IMR-90 (cell line): Measurements from ENCODE around the gene TBL3. TPM values are rescaled to one million over a fixed set of nuclear protein-coding genes. Genes with fewer than 3 reads are reported as not detected.

Experiments used
- ATAC-seq: fragments of 200-7000 bp; cut with Tn5 transposase; 2 replicates; pipeline ENCODE4 v1.9.1; 2020; ENCODE audit warnings: low read depth, mild to moderate bottlenecking, moderate library complexity
- BruUV-seq: library from RNA; stranded (reverse); fragments of 400-500 nt; replicated peaks from 2 replicates; lab custom pipeline; 2021; lab: Mats Ljungman, UMichigan
- CTCF ChIA-PET: fragments of 300-600 bp; formaldehyde crosslinking; extraction: SDS; loops from one replicate; lab custom pipeline; 2021; ENCODE audit warnings: antibody characterized with exemption; lab: Yijun Ruan, JAX
- POLR2A ChIA-PET: fragments of 300-600 bp; sonication (Branson Sonifier 250); formaldehyde crosslinking; loops from one replicate; lab custom pipeline; 2022; ENCODE audit warnings: antibody characterized with exemption; ENCODE audit not compliant: unreplicated experiment; lab: Charles Lee
- DNase-seq: peaks from one replicate; pipeline ENCODE4 v3.0.0; 2013
- H2AFZ ChIP-seq: replicated peaks from 2 replicates; pipeline ENCODE3; 2013; ENCODE audit warnings: low read length, mild to moderate bottlenecking; ENCODE audit not compliant: poor library complexity
- H2AK5ac ChIP-seq: 2 replicates; pipeline ENCODE4 v1.6.1; 2013; ENCODE audit warnings: low read depth, low read length, inconsistent platforms
- H2AK9ac ChIP-seq: replicated peaks from 2 replicates; pipeline ENCODE3; 2013; ENCODE audit warnings: mild to moderate bottlenecking, low read depth, low read length, moderate library complexity; ENCODE audit not compliant: poor library complexity
- H2BK120ac ChIP-seq: 2 replicates; pipeline ENCODE4 v1.6.1; 2013; ENCODE audit warnings: low read depth, low read length, inconsistent platforms
- H2BK15ac ChIP-seq: 3 replicates; pipeline ENCODE4 v1.6.1; 2013; ENCODE audit warnings: low read depth, low read length, inconsistent platforms
- H2BK20ac ChIP-seq: 2 replicates; pipeline ENCODE4 v1.6.1; 2013; ENCODE audit warnings: low read depth, mild to moderate bottlenecking, inconsistent platforms, low read length, moderate library complexity
- H2BK5ac ChIP-seq: 2 replicates; pipeline ENCODE4 v1.6.1; 2013; ENCODE audit warnings: mild to moderate bottlenecking, low read depth, low read length, inconsistent platforms; ENCODE audit not compliant: poor library complexity, severe bottlenecking
- H3K14ac ChIP-seq: replicated peaks from 2 replicates; pipeline ENCODE4 v1.6.1; 2013; ENCODE audit warnings: low read depth, low read length, inconsistent platforms
- H3K18ac ChIP-seq: 2 replicates; pipeline ENCODE4 v1.6.1; 2013; ENCODE audit warnings: low read depth, low read length, control low read depth
- H3K23ac ChIP-seq: 2 replicates; pipeline ENCODE4 v1.6.1; 2013; ENCODE audit warnings: low read depth, low read length, inconsistent platforms
- H3K27ac ChIP-seq: 2 replicates; pipeline ENCODE4 v1.5.1; 2013; ENCODE audit warnings: mild to moderate bottlenecking, control low read depth, low read length; ENCODE audit not compliant: insufficient read depth
- H3K27me3 ChIP-seq: 2 replicates; pipeline ENCODE4 v1.6.1; 2013; ENCODE audit warnings: low read length; ENCODE audit not compliant: control insufficient read depth, insufficient read depth
- H3K36me3 ChIP-seq: 2 replicates; pipeline ENCODE4 v1.6.1; 2013; ENCODE audit warnings: low read length, mixed read lengths; ENCODE audit not compliant: control insufficient read depth, insufficient read depth
- H3K4ac ChIP-seq: 2 replicates; pipeline ENCODE4 v1.6.1; 2013; ENCODE audit warnings: low read depth, low read length, inconsistent platforms
- H3K4me1 ChIP-seq: 2 replicates; pipeline ENCODE4 v1.6.1; 2013; ENCODE audit warnings: low read length, mixed read lengths; ENCODE audit not compliant: control insufficient read depth, insufficient read depth
- H3K4me2 ChIP-seq: 2 replicates; pipeline ENCODE4 v1.6.1; 2013; ENCODE audit warnings: low read depth, mild to moderate bottlenecking, control low read depth, low read length, moderate library complexity
- H3K4me3 ChIP-seq: 2 replicates; pipeline ENCODE4 v1.5.1; 2013; ENCODE audit warnings: low read depth, mild to moderate bottlenecking, control low read depth, low read length, moderate library complexity; ENCODE audit not compliant: insufficient read depth
- H3K56ac ChIP-seq: 2 replicates; pipeline ENCODE4 v1.6.1; 2013; ENCODE audit warnings: low read length, inconsistent platforms; ENCODE audit not compliant: insufficient read depth; ENCODE audit errors: extremely low read depth
- H3K79me1 ChIP-seq, 2 experiments: 2 replicates each; pipeline ENCODE4 v1.6.1; 2013; ENCODE audit warnings: low read length in 2 of 2, inconsistent platforms in 1 of 2, low read depth in 1 of 2
- H3K9ac ChIP-seq: 2 replicates; pipeline ENCODE4 v1.6.1; 2013; ENCODE audit warnings: low read depth, low read length, control low read depth
- H3K9me1 ChIP-seq: 2 replicates; pipeline ENCODE4 v1.6.1; 2013; ENCODE audit warnings: low read length, inconsistent platforms; ENCODE audit not compliant: insufficient read depth
- H3K9me3 ChIP-seq: 2 replicates; pipeline ENCODE4 v1.6.1; 2013; ENCODE audit warnings: low read length; ENCODE audit not compliant: control insufficient read depth, insufficient read depth
- H4K20me1 ChIP-seq: 2 replicates; pipeline ENCODE4 v1.6.1; 2013; ENCODE audit warnings: low read length, inconsistent platforms; ENCODE audit not compliant: insufficient read depth
- H4K5ac ChIP-seq: 2 replicates; pipeline ENCODE4 v1.6.1; 2013; ENCODE audit warnings: mild to moderate bottlenecking, low read depth, low read length, control low read depth
- H4K8ac ChIP-seq, 2 experiments: 2 replicates each; pipeline ENCODE4 v1.6.1; 2013; ENCODE audit warnings: low read depth in 2 of 2, low read length in 2 of 2, control low read depth in 1 of 2, inconsistent platforms in 1 of 2
- H4K91ac ChIP-seq: 2 replicates; pipeline ENCODE4 v1.6.1; 2013; ENCODE audit warnings: low read depth, low read length, inconsistent platforms; ENCODE audit not compliant: insufficient read depth
- BHLHE40 ChIP-seq: fragments of 150-350 bp; IDR thresholded peaks from 2 replicates; pipeline ENCODE4 v1.6.1; 2016; ENCODE audit warnings: mild to moderate bottlenecking, low read depth, low read length
- CEBPB ChIP-seq: IDR thresholded peaks from 2 replicates; pipeline ENCODE4 v1.6.1; 2012; ENCODE audit warnings: low read depth, low read length, improper control_type of control experiment
- CHD1 ChIP-seq: IDR thresholded peaks from 2 replicates; pipeline ENCODE4 v1.6.1; 2012; ENCODE audit warnings: low read depth, low read length, improper control_type of control experiment
- FOS ChIP-seq: fragments of 150-350 bp; IDR thresholded peaks from 2 replicates; pipeline ENCODE4 v1.6.1; 2016; ENCODE audit warnings: low read depth, low read length
- MAFK ChIP-seq: IDR thresholded peaks from 2 replicates; pipeline ENCODE4 v1.6.1; 2012; ENCODE audit warnings: low read depth, low read length, improper control_type of control experiment
- MAZ ChIP-seq: IDR thresholded peaks from 2 replicates; pipeline ENCODE4 v1.6.1; 2012; ENCODE audit warnings: low read depth, mild to moderate bottlenecking, low read length, improper control_type of control experiment, moderate library complexity, borderline replicate concordance
- MXI1 ChIP-seq: IDR thresholded peaks from 2 replicates; pipeline ENCODE4 v1.6.1; 2012; ENCODE audit warnings: low read depth, mild to moderate bottlenecking, low read length, moderate library complexity, borderline replicate concordance
- NFE2L2 ChIP-seq: fragments of 150-350 bp; IDR thresholded peaks from 2 replicates; pipeline ENCODE4 v1.6.1; 2016; ENCODE audit warnings: low read depth, mild to moderate bottlenecking, low read length
- POLR2A ChIP-seq: IDR thresholded peaks from 2 replicates; pipeline ENCODE4 v1.6.1; 2012; ENCODE audit warnings: mild to moderate bottlenecking, low read depth, low read length
- RAD21 ChIP-seq: IDR thresholded peaks from 2 replicates; pipeline ENCODE4 v1.6.1; 2012; ENCODE audit warnings: low read length, improper control_type of control experiment
- RCOR1 ChIP-seq: IDR thresholded peaks from 2 replicates; pipeline ENCODE4 v1.6.1; 2012; ENCODE audit warnings: mild to moderate bottlenecking, low read length, improper control_type of control experiment; ENCODE audit not compliant: insufficient replicate concordance
- RFX5 ChIP-seq: IDR thresholded peaks from 2 replicates; pipeline ENCODE4 v1.8.0; 2012; ENCODE audit warnings: low read depth, mild to moderate bottlenecking, low read length, moderate library complexity
- SMC3 ChIP-seq: fragments of 150-350 bp; IDR thresholded peaks from 2 replicates; pipeline ENCODE4 v1.6.1; 2016; ENCODE audit warnings: low read depth, mild to moderate bottlenecking, antibody characterized with exemption, low read length, moderate library complexity
- WGBS, 2 experiments: methylation state at CpG; one replicate each; pipeline versions ENCODE4 v1.1.5 to v1.1.7; 2013; ENCODE audit warnings: missing lambda C conversion rate in 2 of 2; ENCODE audit not compliant: insufficient read length in 1 of 2; ENCODE audit errors: extremely low coverage in 2 of 2; 5-methylcytosine and 5-hydroxymethylcytosine counted together
- dilution Hi-C: fragments of 300-500 bp; cut with HindIII; formaldehyde crosslinking; loops from one replicate; pipeline ENCODE4 v1.14.3; 2018; ENCODE audit warnings: low sequenced_read_pairs; ENCODE audit not compliant: unreplicated experiment
- in situ Hi-C: fragments of 300-500 bp; cut with MboI; formaldehyde crosslinking; loops from 3 replicates; pipeline ENCODE4 v1.14.3; 2019; ENCODE audit warnings: low sequenced_read_pairs, inconsistent platforms, mixed read lengths
- intact Hi-C: fragments of 100-400 bp; cut with micrococcal nuclease; formaldehyde crosslinking; loops from 2 replicates; pipeline ENCODE4 v1.10.0; 2022
- polyA plus RNA-seq, 3 experiments: library from polyadenylated mRNA; depleted of rRNA; stranded (reverse); fragments of >200 nt; gene quantifications; 2 replicates each; pipeline ENCODE4 v1.2.3, GENCODE V29; 2012; ENCODE audit warnings: low replicate concordance in 1 of 3
- total RNA-seq: library from RNA; depleted of rRNA; stranded (reverse); fragments of >200 nt; gene quantifications from 2 replicates; pipeline ENCODE4 v1.2.3, GENCODE V29; 2012
- TF ChIP-seq, protein P1 (sequence below): fragments of 150-350 bp; IDR thresholded peaks from 2 replicates; pipeline ENCODE4 v1.6.1; 2017; ENCODE audit warnings: mild to moderate bottlenecking, antibody characterized with exemption, low read length, low read depth
- TF ChIP-seq, protein P2 (sequence below): fragments of 150-350 bp; IDR thresholded peaks from 2 replicates; pipeline ENCODE4 v1.6.1; 2016; ENCODE audit warnings: low read depth, mild to moderate bottlenecking, low read length, moderate library complexity, borderline replicate concordance
- TF ChIP-seq, protein P3 (sequence below): conservative IDR thresholded peaks from 2 replicates; pipeline ENCODE4 v1.5.1; 2012; ENCODE audit warnings: mild to moderate bottlenecking, low read depth, low read length, improper control_type of control experiment

Gene TBL3
- total and polyA plus RNA-seq, 2 of the 4 experiments (the other 2 are of a cell fraction) = 38.5 to 60.8 TPM

DNA sequence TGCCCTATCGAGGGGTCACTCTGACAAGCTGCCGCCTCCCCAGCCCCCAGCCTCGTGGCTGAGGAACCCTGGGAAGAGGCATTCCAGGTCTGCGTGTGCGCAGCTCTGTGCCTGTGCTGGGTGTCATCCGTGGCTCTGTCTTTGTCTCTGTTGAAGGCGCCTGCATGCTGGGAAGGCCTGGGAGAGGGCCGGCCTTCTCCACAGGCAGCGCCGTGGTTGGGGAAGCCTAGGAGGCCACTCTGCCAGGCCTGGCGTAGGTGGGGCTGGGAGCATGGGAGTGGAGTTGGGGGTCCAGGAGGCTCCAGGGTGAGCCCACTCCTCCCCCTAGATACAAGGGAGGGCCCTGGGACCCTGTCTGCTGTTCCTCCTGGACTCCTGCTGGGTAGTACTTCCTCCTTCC, 58.2 kb downstream of the TBL3 start:
- Histone ChIP-seq H3K27ac (no peak overlapping the region), H3K27me3 (no peaks in the 10 kb centered on the region), H2BK5ac (no peak overlapping the region), H3K9ac (no peak overlapping the region), H4K91ac (no peak overlapping the region), H3K14ac (no peak overlapping the region), H3K18ac (no peak overlapping the region), H3K9me3 (no peaks in the 10 kb centered on the region), H3K79me1 (peaks cover 15 to 68% of the 10 kb centered on the region in 2 experiments), H2BK120ac (no peak overlapping the region), H2AK5ac (no peak overlapping the region), H4K8ac (no peak overlapping the region), H2BK20ac (no peak overlapping the region), H3K4me3 (no peak overlapping the region), H3K23ac (no peak overlapping the region), H4K5ac (no peak overlapping the region), H2BK15ac (no peak overlapping the region), H4K20me1 (peaks cover 15% of the 10 kb centered on the region), H3K9me1 (peaks cover 11% of the 10 kb centered on the region), H3K4me2 (no peak overlapping the region), H3K4me1 (peaks cover 38% of the 10 kb centered on the region), H2AFZ (no peak overlapping the region), H3K56ac (no peak overlapping the region), H2AK9ac (no peak overlapping the region), H3K4ac (no peak overlapping the region), H3K36me3 (peaks cover 19% of the 10 kb centered on the region)
- POLR2A ChIA-PET = no interaction called here
- 80% methylated on average over 1 of the region's 11 CpGs; no CpG with 5 or more reads in 1 of the 2 experiments for WGBS, 2 experiments
- CTCF ChIA-PET = no interaction called here
- no peak for ATAC-seq
- dilution Hi-C loops (no loop called here), intact Hi-C loops (no loop called here), in situ Hi-C loops (no loop called here)
- BruUV-seq = no TSS peak
- DNase-seq = no peak
- TF ChIP-seq BHLHE40 = no peak
- TF ChIP-seq SMC3 = no peak
- TF ChIP-seq RAD21 = no peak
- TF ChIP-seq RCOR1 = no peak
- no peak for TF ChIP-seq MXI1
- TF ChIP-seq CHD1 = no peak
- TF ChIP-seq MAZ = no peak
- no peak for TF ChIP-seq FOS
- no peak for TF ChIP-seq NFE2L2
- TF ChIP-seq, protein P1, sequence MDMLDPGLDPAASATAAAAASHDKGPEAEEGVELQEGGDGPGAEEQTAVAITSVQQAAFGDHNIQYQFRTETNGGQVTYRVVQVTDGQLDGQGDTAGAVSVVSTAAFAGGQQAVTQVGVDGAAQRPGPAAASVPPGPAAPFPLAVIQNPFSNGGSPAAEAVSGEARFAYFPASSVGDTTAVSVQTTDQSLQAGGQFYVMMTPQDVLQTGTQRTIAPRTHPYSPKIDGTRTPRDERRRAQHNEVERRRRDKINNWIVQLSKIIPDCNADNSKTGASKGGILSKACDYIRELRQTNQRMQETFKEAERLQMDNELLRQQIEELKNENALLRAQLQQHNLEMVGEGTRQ = no peak
- TF ChIP-seq RFX5 = no peak
- no peak for TF ChIP-seq POLR2A
- TF ChIP-seq, protein P2, sequence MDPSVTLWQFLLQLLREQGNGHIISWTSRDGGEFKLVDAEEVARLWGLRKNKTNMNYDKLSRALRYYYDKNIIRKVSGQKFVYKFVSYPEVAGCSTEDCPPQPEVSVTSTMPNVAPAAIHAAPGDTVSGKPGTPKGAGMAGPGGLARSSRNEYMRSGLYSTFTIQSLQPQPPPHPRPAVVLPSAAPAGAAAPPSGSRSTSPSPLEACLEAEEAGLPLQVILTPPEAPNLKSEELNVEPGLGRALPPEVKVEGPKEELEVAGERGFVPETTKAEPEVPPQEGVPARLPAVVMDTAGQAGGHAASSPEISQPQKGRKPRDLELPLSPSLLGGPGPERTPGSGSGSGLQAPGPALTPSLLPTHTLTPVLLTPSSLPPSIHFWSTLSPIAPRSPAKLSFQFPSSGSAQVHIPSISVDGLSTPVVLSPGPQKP = no peak
- no peak for TF ChIP-seq CEBPB
- TF ChIP-seq, protein P3, sequence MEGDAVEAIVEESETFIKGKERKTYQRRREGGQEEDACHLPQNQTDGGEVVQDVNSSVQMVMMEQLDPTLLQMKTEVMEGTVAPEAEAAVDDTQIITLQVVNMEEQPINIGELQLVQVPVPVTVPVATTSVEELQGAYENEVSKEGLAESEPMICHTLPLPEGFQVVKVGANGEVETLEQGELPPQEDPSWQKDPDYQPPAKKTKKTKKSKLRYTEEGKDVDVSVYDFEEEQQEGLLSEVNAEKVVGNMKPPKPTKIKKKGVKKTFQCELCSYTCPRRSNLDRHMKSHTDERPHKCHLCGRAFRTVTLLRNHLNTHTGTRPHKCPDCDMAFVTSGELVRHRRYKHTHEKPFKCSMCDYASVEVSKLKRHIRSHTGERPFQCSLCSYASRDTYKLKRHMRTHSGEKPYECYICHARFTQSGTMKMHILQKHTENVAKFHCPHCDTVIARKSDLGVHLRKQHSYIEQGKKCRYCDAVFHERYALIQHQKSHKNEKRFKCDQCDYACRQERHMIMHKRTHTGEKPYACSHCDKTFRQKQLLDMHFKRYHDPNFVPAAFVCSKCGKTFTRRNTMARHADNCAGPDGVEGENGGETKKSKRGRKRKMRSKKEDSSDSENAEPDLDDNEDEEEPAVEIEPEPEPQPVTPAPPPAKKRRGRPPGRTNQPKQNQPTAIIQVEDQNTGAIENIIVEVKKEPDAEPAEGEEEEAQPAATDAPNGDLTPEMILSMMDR = no peak
- TF ChIP-seq MAFK = no peak
